Measurements from ENCODE around the gene POLD2. TPM values are rescaled to one million over a fixed set of nuclear protein-coding genes. Genes with fewer than 3 reads are reported as not detected.

Gene POLD2
- total RNA-seq (2022; extraction: Qiagen RNA extraction) = 138 to 183 TPM (median 176 TPM) in 5 replicates

DNA sequence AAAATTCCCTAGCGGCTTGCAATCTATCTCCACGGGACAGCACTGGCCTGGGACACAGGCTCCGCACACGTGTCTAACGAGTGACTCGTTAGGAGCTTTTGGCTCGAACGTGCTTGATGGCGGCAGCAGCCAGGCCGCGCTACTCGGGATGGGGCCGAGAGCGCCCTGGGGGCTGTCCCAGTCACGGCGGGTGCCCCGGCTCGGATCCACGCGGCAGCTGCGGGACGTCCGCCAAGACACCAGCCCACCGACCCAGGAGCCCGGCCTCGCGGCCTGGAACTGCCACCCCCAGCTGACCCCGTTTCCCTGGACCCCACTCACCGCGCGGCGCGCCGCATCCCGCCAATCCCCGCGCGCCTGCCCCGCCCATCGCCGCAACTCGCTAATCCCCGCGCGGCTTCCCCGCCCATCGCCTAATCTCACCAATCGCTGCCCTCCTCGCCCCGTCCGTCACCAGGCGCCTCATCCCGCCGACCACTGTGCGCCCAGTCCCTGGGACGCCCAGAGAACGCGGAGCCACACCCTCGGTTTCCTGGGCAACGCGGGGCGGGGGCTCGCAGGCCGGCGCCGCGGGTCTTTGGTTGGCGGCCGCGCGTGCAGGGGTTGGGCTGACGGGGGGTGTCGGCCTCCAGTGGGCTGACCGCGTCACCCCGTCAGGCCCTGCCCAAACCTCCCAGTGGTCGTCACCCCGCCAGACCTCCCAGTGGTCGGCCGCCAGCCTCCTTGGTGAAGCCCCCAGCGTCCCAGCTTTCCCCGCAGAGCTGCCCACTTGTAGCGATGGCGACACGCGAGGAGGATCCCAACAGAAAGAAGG, at the start of gene POLD2:
Gene POLD2, minus strand, starts transcription at position 359 of the 814 bp plus-strand sequence. CDS start 1,495 bp downstream, outside the sequence.

GRCh38 chr7:44141221-44141850, 18.0 kb upstream of the POLD2 start, which contains the start of gene MYL7:
MYL7 (minus strand) TSS chr7:44141332; CDS start chr7:44141305, 27 bp downstream.

GRCh38 chr7:44103923-44104859, 19.2 kb downstream of the POLD2 start, which contains the start of gene AEBP1:
AEBP1 (plus strand) TSS chr7:44104345; CDS start chr7:44104666, 321 bp downstream.

DNA sequence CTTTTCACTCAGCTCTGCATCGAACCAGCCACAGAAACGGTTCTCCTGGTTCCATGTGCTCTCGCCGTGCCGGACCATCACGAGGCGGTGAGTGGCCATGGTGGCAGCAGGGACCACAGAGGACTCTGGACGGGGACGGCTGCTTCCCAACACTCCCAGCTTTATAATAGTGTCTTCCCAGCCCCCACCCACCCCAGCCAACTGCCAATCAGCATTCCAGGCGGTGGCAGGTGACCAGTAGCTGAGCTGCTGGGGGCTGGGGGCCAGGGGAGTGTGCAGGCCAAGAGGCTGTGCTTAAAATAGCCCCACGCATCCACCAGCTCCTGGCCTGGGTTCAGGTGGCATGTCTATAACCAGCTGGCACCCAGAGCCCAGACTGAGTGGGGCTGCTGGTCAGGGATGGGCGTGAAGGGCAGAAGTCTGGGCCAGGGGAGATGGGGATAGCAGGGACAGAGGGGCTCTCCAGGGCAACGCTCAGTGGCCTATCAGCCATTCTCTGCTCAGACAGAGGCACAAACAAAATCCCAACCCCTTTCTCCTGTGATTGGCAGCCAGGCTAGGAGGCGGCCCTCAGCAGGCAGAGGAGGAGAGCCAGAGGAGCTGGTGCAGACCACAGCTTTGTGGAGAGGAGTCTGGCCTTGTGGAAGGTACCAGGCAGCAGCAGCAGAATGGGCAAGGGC, 57.8 kb downstream of the POLD2 start, which contains the start of gene PGAM2:
Gene PGAM2, minus strand, starts transcription at position 137 of the 680 bp plus-strand sequence. Its CDS starts 38 bp downstream, at position 99.

Other genes starting within 250 kb of the POLD2 start
- 24.7 to 30.4 TPM (median 29.4 TPM) in 5 replicates for gene URGCP, start 217.0 kb downstream of the POLD2 start, total RNA-seq (2022; extraction: Qiagen RNA extraction)
- gene UBE2D4, start 197.1 kb downstream of the POLD2 start, total RNA-seq (2022; extraction: Qiagen RNA extraction) = 8.0 to 11.7 TPM (median 11.0 TPM) in 5 replicates
- gene SPDYE1, start 125.7 kb downstream of the POLD2 start, total RNA-seq (2022; extraction: Qiagen RNA extraction) = not detected in 5 replicates
- gene DBNL, start 78.8 kb downstream of the POLD2 start, total RNA-seq (2022; extraction: Qiagen RNA extraction) = 61.2 to 73.7 TPM (median 66.3 TPM) in 5 replicates
- not detected in 5 replicates for gene PGAM2, start 58.0 kb downstream of the POLD2 start, total RNA-seq (2022; extraction: Qiagen RNA extraction)
- gene POLM, start 41.0 kb downstream of the POLD2 start, total RNA-seq (2022; extraction: Qiagen RNA extraction) = 4.3 to 6.8 TPM (median 6.3 TPM) in 5 replicates
- 0.02 TPM in 1 of 5 replicates, not detected in the others for gene AEBP1, start 19.2 kb downstream of the POLD2 start, total RNA-seq (2022; extraction: Qiagen RNA extraction)
- gene MYL7, start 17.8 kb upstream of the POLD2 start, total RNA-seq (2022; extraction: Qiagen RNA extraction) = not detected in 5 replicates
- gene GCK, start 65.9 kb upstream of the POLD2 start, total RNA-seq (2022; extraction: Qiagen RNA extraction) = not detected in 5 replicates
- gene YKT6, start 77.4 kb upstream of the POLD2 start, total RNA-seq (2022; extraction: Qiagen RNA extraction) = 108 to 120 TPM (median 114 TPM) in 5 replicates
- gene CAMK2B, start 202.0 kb upstream of the POLD2 start, total RNA-seq (2022; extraction: Qiagen RNA extraction) = 0.12 to 0.18 TPM (median 0.15 TPM) in 5 replicates

Measured in A549 treated with dexamethasone at 1 μM for 4 hours (cell line).